GM18907 (cell line): ENCODE measurements around the gene NRXN3.
"Not testable (repeated sequence)": the region's sequence is repeated elsewhere in the genome, so short reads cannot be mapped to it uniquely, and the experiment has no call there.

Experiments
- ATAC-seq: cut with Tn5 transposase; IDR thresholded peaks from one replicate; pipeline ENCODE4 v1.9.1; 2021; ENCODE audit warnings: mild to moderate bottlenecking, moderate library complexity; ENCODE audit not compliant: unreplicated experiment

The NRXN3 gene

DNA sequence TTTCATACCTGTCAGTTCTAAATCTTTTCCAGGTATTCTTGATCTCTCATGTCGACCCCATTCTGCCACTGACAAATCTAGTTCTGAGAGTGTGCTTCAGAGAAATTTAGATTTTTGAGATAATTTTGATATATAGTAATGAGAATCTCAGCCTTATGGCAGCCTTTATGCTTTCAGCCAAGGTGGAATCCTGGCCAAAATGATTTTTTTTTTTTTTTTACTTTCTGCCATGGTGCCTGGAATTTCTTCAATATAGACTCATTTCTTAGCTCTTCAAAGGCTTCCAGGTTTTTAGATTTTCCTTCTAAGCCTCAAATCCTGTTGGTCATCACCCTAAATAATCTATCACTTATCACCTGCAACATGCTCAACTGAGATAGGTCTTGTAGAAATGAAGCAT, 926.6 kb downstream of the NRXN3 start:
- ATAC-seq, result no peak

DNA sequence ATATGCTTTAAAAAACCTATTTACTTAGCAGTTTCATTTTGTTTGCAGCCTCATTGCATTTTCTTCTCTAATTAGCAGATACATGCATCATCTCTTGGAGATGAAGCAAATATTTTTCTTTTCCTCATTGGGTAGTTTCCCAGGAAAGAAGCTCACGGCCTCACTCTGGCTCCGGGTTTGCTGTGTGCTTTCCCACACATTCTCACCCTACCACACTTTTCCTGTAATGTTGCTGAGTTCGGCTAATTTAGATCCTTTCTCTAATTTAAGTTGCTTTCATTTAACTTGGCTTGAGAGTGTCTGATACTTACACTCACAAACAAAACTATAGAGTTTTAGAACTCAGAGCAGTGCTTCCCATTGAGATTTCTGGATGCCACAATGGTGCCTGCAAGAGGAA, 928.2 kb downstream of the NRXN3 start:
- ATAC-seq, result no peak

DNA sequence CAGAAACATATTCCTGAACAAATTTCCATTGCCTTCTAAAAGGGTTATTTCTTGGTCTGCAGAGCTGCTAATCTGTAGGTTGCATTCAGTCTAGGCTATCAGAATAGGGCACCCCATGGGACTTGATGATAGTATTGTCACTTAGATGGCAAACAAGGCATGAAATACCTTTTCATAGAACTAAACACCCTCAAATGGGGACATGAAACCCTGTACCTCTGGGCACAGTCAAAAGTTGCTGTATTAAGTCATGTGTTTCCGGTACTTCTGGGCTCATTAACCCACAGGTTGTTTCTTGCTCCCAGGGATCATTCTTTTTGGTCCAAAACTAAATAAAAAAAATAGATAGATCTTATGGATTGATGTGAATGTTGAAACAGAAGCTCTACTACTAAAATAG, 930.4 kb downstream of the NRXN3 start:
- ATAC-seq, result no peak

DNA sequence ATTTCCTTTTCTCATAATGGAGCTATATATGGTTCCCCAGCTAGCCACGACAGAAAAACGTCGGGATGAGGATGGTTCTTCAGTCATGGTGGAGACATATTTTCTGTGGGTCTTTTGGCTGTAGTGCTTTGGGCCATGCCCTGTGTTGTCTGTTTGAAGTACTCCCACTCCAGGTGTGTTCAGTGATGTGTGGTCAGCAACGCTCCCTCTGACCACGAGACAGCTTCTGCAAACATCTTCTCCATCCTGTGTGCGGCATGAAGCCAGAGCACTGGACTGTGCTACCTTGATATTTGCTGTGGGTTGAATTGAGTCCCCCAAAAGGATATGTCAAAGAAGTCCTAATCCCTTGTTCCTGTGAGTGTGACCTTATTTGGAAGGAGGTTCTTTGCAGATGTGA, 931.2 kb downstream of the NRXN3 start:
- no peak for ATAC-seq

DNA sequence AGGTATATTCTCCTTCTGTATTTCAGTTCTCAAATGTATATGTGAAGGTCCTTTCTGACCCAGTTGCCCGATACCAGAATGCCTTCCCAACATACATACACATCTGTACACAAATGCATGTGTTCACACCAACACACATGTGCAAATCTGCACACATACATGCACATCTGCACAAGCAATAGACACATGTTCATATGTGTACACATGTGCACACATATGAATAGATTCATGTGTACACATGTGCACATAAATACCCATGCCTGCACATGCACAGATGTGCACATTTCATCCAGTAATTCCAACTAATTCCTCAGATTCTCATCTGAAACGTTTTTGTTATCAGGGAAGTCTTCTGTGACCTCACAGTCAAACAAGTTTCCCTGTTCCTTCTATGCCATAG, 933.6 kb downstream of the NRXN3 start:
- ATAC-seq, result no peak

DNA sequence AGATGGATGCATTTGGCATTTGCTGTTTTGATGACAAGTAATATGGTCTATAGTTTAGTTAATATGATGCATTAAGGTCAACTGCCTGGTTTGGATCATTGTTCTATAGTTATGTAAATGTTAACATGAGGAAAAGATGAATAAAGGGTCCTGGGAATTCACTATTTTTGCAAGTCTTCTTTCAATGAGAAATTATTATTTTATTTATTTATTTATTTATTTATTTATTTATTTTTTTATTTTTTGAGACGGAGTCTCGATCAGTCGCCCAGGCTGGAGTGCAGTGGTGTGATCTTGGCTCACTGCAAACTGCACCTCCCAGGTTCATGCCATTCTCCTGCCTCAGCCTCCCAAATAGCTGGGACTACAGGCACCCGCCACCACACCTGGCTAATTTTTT, 940.4 kb downstream of the NRXN3 start:
- not testable (repeated sequence) for ATAC-seq

DNA sequence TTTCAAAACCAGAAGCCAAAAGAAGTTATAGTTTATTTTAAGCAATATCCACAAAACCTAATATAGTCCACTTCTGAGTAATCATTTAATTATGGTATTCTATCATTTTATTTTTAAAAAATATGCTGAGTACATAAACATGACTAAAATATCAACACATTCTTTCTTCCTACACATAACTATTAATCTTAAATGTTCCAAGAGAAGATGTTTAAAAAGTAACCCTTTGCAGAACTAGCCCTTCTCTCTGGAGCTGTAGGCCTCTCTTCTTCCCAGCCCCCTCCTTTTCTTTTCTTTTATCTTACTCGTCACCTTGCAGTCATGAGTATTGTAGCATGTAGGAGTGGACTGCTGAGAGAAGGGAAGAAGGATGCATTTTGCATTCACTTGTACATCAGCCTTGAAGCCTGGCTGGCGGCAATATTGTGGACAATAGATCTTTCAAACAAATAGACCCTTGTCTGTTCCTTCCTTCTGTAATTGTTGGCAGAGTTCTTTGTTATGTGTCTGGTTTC, 941.9 kb downstream of the NRXN3 start:
- no peak for ATAC-seq

DNA sequence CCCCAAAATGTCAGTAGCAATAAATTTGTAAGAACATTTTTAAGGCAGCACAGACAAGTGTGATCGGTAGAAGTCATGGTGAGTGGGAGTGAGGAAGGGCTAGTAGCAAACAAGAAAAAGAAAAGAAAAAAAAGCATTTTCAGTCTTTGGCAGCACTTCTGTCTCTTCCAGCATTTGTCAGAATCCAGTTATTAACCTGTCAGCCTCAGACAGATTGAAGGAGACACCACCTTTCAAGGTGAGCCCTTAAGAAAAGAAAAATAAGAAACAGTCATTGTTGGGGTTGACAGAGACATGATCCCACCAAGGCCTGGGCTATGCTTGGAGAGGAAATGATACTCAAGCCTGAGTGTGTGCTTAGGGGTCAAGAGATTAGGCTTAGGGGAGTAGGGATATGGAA, 947.4 kb downstream of the NRXN3 start:
- no peak for ATAC-seq

DNA sequence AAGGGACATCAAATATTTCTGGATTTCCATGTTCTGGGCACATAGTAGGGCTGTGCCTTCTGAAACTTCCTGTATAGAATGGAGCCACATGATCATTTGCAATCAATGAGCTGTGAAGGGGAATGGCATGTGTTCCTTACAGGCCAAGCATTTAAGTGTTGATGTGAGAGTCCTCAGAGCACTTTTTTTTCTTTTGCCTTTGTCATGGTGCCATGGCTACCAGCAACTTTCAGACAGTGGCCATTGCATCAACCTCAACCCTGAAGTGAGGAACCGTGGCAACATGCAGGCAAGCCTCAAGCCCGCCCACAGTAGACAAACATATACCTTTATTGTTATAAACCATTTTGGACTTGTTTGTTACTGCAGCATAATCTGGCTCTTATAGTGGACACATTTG, 948.1 kb downstream of the NRXN3 start:
- no peak for ATAC-seq

DNA sequence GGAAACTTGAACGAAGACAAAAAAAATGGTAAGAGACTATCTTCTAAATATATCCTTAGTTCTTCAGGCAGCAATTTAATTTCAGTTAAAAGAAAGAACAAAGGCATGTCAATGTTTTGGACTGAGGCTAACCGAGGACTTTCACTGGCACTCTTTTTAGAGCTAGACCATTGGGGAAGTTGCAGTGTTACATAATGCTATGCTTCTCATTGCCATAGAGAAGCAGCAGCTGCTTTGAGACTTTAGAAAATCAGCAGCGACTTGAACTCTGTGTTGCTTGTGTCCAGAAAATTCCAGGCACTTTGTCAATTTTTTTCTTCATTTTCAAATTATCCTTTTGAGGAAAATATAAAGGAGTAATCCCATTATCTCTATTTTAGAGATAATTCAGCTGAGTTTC, 964.2 kb downstream of the NRXN3 start:
- ATAC-seq, result no peak

DNA sequence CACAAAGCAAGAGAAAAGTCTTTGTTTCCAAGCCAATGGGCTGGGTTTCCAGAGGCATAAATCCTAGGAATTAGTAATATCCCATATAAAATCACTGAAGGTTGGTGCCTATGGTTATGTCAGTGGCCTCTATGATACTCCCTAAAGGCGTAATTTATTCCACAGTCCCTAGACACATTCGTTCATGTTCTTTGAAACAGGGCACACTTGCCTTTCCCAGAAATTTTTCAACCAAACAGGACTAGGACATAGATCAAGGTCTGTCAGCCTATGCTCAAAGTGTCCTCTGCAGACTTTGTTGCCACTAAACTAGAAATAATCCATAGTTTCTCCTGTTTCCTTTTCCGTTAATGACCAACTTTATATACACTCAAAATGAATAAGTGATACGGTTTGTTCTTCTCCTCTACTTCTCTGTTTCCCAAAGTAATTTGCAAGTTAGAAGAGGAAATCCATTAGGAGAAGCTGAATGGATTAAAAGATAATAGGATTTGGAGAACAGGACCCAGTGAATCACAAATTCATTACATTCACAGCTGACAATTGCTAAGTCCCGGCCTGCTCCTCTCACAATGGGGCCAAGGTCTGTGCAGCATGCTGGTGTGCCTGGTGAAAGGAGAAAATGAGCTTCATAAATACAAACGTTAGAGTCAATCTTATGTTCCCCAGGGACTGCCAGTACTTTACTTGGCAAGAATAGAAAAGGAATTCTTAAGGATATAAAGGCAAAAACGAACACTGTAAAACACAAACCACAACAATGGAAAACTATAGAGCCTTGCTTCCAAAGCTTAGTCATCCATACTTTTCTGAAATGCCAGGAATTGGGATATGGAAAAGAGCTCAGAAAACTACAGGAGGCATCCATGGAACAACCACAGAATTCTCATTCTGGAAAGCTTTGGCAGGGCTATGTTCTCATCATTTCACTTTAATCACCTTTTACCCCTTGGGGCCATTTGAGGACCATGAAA, 966.2 kb downstream of the NRXN3 start:
- ATAC-seq, result no peak

DNA sequence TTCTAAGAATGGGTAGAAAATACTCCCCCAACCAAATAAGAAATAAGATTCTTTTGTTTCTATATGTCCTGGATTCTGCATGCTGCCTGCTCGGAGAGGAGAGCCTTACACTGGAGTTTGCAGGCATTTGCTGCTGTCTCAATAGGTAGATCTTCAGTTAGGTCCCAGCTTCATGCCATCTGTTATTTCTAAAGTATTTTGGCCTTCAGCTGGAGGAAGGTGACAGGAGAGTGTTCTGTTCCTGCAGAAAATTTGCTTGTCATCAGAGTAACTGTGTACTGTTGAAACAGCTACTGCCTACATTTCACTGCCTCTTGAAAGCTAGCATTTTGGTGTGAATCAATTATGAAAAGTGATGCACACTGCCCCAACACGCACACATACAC, 966.9 kb downstream of the NRXN3 start:
- ATAC-seq, result no peak

DNA sequence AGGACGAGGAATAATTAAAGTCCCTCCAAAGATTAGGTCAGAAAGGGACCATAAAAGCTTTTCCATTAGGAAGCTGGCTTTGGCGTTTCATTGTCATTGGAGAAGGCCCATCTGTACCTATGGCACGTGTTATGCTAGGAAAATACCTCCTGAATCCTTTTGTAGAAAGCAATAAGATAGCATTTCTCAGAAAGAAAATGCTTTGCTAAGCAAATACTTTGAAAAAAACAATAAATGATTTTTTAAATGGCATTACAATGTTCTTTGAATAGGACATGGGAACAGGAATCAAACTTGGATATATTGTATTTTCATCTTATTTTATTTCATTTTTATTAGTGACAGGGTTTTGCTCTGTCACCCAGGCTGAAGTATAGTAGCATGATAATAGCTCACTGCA, 967.7 kb downstream of the NRXN3 start:
- no peak for ATAC-seq

DNA sequence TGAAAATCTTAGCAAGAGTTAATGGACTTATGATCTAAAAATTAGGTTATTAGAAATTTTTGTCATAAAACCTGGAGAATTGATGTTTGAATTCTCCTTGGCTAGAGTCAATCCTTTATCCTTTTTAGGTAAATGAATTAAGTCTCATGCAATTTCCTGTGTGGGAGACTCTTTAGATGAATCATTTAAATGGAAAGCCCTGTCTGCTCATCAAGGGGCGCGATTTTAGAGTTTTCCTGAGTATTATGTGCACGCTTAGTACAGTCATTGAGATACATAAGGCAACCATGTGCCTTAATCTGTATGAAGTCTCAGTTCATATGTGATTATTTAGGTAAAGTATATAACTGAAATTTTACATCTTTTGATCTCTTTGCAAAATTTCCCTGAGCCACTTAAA, 974.7 kb downstream of the NRXN3 start:
- ATAC-seq, result no peak

DNA sequence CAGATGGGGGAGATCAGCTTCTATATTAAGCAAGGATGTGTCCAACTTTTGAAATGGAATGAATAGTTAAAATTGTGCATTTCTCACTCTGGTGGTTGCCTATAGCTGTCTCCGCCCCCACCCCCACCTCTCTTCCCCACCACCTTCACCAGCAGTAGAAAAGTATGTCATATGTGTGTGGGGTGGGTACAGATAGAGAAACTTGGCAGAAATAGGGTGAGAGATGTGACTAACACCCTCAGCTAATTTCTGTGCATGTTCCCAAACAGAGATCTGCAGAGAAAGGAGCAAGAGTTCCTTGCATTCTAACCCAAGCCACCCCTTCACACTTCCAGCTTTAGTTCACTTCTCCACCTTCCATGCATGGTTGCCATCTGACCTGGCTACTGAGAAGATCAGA, 980.1 kb downstream of the NRXN3 start:
- ATAC-seq, result no peak

DNA sequence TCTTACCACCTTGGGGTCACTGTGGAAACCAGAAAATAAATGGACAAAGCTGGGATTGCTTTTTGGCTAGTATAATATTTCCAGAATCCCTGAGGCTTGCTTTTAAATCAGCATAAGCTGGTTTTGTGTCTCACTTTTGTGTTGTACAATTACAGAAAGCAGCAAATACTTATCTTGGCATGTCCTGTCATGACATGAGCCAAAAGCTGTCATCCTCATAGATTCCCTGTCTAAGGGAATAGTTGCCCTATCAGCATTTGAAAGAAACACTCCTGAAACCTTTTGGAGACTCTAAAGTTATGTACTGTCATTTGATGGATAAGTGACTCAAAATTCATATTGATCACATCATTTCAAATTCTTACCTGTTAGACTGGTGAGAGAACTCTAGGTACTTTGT, 987.2 kb downstream of the NRXN3 start:
- ATAC-seq, result no peak

DNA sequence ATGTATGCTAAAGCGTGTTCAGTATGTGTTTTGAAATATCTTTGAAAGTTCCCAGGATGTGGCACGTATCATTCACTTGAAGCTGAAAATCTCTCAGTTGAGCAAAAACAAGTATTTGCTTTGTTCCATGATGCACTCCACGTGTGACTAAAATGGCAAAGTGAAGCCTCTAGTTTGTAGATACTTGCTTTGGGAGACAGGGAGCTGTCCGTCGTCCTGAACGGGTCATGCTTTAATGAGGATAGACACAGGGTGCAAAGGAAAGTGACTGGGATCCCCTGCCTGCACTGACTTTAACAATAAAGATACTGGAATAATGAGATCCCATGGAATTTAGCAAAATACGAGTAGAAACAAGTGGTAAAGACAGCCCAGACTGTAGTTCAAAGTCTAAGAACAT, 991.4 kb downstream of the NRXN3 start:
- ATAC-seq, result no peak

DNA sequence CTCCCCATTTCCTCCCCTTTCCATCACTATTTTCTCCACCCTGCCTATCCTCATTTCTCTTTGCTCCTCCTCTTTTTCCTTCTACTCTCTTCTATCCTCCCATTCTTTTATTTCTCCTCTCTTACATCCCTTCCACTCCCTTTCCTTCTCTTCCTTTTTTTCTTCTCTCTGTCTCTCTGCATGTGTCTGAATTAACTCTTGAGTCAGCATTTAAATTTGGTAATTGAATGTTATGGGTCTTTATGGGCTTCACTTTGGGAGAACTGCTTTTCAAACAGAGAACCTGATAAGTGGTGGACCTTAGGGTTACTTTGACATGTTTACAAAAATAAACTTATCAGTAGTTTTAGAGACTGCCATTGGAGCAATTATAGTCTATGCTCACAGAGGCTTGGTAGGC, 992.7 kb downstream of the NRXN3 start:
- no peak for ATAC-seq

DNA sequence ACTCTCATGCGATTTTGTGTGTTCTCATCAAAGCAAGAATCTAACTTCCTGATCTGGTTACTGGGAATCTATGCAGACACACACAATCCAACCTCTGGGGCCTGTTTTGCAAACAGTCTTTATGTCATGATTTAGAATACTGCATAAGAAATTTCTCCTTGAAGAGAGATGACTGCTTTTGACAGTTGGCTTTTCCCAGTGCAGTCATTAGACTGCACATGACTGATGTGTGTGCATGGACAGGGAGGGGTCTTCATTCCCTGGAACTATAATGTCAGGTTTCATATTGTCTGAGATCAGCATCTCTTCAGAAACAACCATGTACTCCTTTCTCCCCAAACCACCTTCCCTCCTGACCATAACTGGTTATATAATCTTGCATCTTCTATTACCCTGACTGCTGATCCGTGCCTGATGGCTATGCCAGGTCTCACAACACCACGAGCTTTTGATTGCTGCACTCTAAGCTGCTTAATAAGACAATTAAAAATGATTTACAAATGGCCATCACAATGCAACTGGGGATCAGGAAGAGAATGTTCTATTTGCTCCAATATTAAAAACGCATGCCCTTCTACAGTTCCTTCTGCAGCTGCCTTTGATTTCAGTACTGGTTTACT, 995.4 kb downstream of the NRXN3 start:
- no peak for ATAC-seq

DNA sequence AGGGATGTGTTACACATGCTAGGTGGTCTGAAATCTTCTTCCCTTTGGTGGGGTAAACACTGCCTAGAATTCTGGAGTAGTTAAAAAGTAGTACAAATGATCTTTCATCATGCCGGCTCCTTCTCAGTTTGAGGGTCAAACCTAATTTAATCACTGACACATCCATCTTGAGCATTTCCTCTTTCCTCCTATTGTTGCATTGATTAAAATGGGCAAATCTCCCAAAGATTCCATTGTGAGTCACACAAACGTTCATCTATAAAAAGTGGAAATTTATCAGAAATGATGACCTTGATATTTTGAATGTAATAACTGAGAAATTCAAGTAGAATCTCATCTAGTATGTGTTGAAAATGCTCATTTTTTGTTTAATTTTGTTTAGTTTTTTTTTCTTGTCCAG, 996.0 kb downstream of the NRXN3 start:
- ATAC-seq, result no peak

DNA sequence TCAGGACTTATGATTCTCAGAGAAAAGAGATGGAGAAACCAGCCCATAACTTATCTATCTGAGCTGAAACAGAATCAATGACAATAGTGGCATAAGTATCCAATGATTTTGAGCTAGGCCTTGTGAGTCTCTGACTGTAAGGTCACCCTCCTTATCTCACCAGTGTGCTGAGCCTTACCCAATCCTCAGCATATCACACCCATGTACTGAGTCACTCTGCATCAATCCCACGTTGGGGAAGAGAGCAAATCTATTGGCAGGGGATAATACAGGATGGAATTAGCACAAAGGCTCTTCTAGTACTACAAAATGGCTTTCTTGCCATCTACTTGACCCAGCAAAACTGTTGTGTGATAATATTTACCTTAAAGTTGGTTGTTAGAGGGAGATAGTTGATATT, 997.8 kb downstream of the NRXN3 start:
- no peak for ATAC-seq

DNA sequence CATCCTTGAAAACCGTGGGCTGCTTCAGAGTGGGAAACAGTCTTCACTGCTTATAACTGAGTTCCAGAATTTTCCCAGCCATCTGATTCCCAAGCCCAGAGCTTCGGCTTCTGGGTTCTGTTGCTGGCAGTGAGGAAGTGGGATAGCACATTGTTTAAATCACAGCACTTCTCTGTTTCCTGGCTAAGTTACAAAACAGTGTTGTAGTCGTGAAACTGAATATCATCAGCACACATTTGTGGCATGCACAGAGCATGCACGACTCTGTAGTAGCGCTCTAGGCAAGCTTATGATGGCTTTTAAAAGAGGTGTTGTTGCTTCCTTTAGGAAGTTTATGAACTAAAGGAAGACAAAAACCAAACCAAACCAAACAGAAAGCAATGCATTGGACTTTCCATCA, 1005.5 kb downstream of the NRXN3 start:
- no peak for ATAC-seq
